ENCODE data around the gene RPS3.
A peak's percentile ranks its signal among the peaks of the same experiment; 100 is the strongest.

Gene RPS3

GRCh38 chr11:75437966-75438659 is 38.8 kb downstream of the RPS3 start:
- no peak for DNase-seq

GRCh38 chr11:75439026-75439425 is 39.7 kb downstream of the RPS3 start:
- DNase-seq: no peak

GRCh38 chr11:75439495-75440120 is 40.3 kb downstream of the RPS3 start:
- DNase-seq: no peak

- no peak for DNase-seq
Measured at GRCh38 chr11:75440960-75441803, 41.9 kb downstream of the RPS3 start.

GRCh38 chr11:75441804-75442132 is 42.5 kb downstream of the RPS3 start:
- no peak for DNase-seq

GRCh38 chr11:75442161-75442885 is 43.0 kb downstream of the RPS3 start:
- DNase-seq: no peak

GRCh38 chr11:75443043-75443442 is 43.7 kb downstream of the RPS3 start:
- no peak for DNase-seq

GRCh38 chr11:75445315-75445953 is 46.1 kb downstream of the RPS3 start:
- DNase-seq: peak; percentile 81

GRCh38 chr11:75447415-75447814 is 48.1 kb downstream of the RPS3 start:
- DNase-seq: no peak

- no peak for DNase-seq
Measured at GRCh38 chr11:75449271-75449670, 50.0 kb downstream of the RPS3 start.

- DNase-seq: no peak
Measured at GRCh38 chr11:75449776-75450175, 50.5 kb downstream of the RPS3 start.

GRCh38 chr11:75450236-75450635 is 50.9 kb downstream of the RPS3 start:
- DNase-seq: no peak

GRCh38 chr11:75450826-75451821 is 51.8 kb downstream of the RPS3 start:
- peak; percentile 42 for DNase-seq

GRCh38 chr11:75453916-75454655 is 54.8 kb downstream of the RPS3 start:
- DNase-seq: no peak

GRCh38 chr11:75454987-75455386 is 55.7 kb downstream of the RPS3 start:
- no peak for DNase-seq

Measured in CD4-positive, alpha-beta T cell treated with Interleukin-6 for 4 hours (primary cell).